DND-41 (cell line): ENCODE results near the gene NUMBL.

Source experiments
- CTCF ChIP-seq: IDR thresholded peaks from 2 replicates; pipeline ENCODE4 v1.5.1; 2012; ENCODE audit warnings: borderline replicate concordance, low read length, moderate library complexity, mild to moderate bottlenecking; ENCODE audit not compliant: poor library complexity, severe bottlenecking; ENCODE audit errors: extremely low read depth
- EZH2 ChIP-seq: IDR thresholded peaks from 3 replicates; pipeline ENCODE4 v1.6.1; 2012; ENCODE audit warnings: borderline replicate concordance, low read depth, mild to moderate bottlenecking, moderate library complexity, low read length, inconsistent platforms; ENCODE audit not compliant: severe bottlenecking

GRCh38 chr19:40718774-40719391, 28.4 kb upstream of the NUMBL start:
- TF ChIP-seq CTCF (no peak), EZH2 (no peak)
